Measurements from ENCODE around the gene HNF1B.

DNA sequence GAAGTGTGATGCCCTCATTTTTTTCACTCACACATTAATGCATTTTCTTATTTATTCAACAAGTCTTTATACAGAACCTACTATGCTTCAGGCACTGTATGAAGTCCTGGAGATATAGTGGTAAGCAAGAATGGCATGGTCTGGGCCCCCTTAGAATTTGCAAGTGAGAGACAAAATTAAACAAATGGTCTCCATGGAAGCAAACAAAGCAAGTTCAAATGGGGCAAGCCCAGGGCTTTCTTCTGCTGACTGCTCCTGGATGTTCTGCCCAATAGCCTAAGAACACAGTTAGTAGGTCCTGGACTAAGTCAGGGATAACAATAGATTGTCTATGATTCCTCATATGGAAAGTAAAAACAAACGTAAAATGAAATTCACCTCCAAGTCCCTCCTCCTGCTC, 70.3 kb downstream of the HNF1B start:
- TF ChIP-seq, protein P1, sequence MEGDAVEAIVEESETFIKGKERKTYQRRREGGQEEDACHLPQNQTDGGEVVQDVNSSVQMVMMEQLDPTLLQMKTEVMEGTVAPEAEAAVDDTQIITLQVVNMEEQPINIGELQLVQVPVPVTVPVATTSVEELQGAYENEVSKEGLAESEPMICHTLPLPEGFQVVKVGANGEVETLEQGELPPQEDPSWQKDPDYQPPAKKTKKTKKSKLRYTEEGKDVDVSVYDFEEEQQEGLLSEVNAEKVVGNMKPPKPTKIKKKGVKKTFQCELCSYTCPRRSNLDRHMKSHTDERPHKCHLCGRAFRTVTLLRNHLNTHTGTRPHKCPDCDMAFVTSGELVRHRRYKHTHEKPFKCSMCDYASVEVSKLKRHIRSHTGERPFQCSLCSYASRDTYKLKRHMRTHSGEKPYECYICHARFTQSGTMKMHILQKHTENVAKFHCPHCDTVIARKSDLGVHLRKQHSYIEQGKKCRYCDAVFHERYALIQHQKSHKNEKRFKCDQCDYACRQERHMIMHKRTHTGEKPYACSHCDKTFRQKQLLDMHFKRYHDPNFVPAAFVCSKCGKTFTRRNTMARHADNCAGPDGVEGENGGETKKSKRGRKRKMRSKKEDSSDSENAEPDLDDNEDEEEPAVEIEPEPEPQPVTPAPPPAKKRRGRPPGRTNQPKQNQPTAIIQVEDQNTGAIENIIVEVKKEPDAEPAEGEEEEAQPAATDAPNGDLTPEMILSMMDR (conservative IDR thresholded peaks at IDR 0.05) = no peak
- TF ChIP-seq ZFX (IDR thresholded peaks at IDR 0.05) = no peak

Data from C4-2B (cell line).